ENCODE data around the gene GAB3.

The GAB3 gene

GRCh38 chrX:154728431-154729190 lies 22.3 kb downstream of the GAB3 start:
- FAIRE-seq (no peak), DNase-seq (ENCODE audit: insufficient read length, low spot score) (no peak)
- TF ChIP-seq PAX5 (IDR thresholded peaks at IDR 0.05; ENCODE audit: insufficient read depth, low read length, severe bottlenecking) (no peak), SPI1 (IDR thresholded peaks at IDR 0.05; ENCODE audit: low read depth, low read length) (no peak), TAF1 (IDR thresholded peaks at IDR 0.05; ENCODE audit: low read depth, low read length) (no peak), POLR2AphosphoS5 (IDR thresholded peaks at IDR 0.05; ENCODE audit: low read depth, low read length) (no peak), POU2F2 (IDR thresholded peaks at IDR 0.05; ENCODE audit: low read depth, low read length) (no peak), POLR2A (IDR thresholded peaks at IDR 0.05; ENCODE audit: low read depth, low read length) (no peak)

DNA sequence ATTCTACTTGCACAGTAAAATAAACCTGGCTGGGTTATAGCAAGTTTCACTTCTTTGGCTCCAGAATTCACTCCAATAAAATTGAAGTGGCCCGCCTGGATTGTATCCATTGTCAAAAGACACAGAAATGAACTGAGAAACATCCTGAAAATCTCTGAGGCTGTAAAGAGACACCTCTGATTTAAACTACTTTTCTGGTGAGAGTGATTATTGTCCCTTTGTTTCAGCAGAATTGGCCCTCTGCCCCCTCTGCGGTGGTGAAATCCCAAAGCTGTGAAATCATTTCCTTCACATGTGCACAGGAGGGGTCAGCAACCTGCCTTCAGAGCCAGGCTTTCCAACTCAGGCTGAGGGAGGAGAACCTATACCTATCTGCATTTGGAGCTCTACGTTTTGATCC lies 23.0 kb downstream of the GAB3 start:
- FAIRE-seq, result no peak

DNA sequence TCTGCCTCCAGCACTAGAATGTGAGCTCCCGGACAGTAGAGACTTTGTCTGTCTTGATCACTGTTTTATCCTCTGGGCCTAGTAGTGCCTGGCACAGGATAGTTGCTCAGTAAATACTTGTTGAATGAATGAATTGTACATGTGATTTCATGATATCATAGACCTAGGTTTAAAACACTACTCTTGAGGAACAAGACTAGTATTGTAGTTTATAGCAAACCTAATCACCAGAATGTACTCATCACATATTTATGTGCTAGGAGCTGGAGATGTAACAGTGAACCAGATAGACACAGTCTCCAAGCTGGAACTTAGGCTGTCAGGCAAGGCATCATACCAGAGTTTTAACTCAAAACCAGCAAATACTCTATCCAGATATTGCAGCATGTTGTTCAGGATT lies 23.5 kb downstream of the GAB3 start:
- TF ChIP-seq TAF1 (IDR thresholded peaks at IDR 0.05; ENCODE audit: low read depth, low read length), result no peak
- no peak for TF ChIP-seq POU2F2 (IDR thresholded peaks at IDR 0.05; ENCODE audit: low read depth, low read length)
- DNase-seq (ENCODE audit: insufficient read length, low spot score), result no peak
- FAIRE-seq, result no peak

More for the DNA sequence above, 23.0 kb downstream of the GAB3 start:
- DNase-seq (ENCODE audit: insufficient read length, low spot score), result no peak
- no peak for TF ChIP-seq TAF1 (IDR thresholded peaks at IDR 0.05; ENCODE audit: low read depth, low read length)
- TF ChIP-seq POLR2A (IDR thresholded peaks at IDR 0.05; ENCODE audit: low read depth, low read length), result no peak
- TF ChIP-seq PAX5 (IDR thresholded peaks at IDR 0.05; ENCODE audit: insufficient read depth, low read length, severe bottlenecking), result no peak
- TF ChIP-seq POU2F2 (IDR thresholded peaks at IDR 0.05; ENCODE audit: low read depth, low read length), result no peak

DNA sequence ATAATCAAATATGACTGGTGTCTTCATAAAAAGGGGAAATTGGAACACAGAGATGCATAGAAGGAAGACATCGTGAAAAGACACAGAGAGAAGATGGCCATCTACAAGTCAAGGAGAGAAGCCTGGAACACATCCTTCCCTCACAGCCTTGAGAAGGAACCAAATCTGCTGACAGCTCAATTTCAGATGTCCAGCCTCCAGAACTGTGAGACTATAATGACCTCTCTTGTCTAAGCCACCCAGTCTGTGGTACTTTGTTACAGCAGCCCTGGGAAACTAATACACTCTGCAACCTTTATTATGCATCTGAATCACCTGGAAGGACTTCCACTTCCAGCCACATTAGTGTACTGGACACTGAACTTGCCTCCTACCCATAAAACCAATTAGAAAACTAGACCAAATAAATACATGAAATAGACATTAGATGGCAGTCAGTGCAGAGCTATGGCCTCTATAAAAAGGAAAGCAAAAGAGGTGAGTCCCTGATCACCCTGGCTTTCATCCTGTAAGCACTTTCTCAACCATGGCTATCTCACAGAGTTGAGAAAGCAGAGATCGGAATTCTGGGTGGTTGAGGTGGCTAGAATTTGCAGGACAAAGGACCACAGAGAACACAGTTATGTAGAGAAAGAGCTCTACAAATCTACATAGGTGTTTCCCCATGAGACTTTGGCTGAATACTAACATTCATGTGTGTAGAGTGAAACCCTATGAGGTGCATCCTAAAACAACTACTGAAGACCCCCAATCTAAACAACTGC lies 25.7 kb downstream of the GAB3 start:
- no peak for DNase-seq (ENCODE audit: insufficient read length, low spot score)
- no peak for FAIRE-seq
- TF ChIP-seq PAX5 (IDR thresholded peaks at IDR 0.05; ENCODE audit: insufficient read depth, low read length, severe bottlenecking) (no peak), POLR2A (IDR thresholded peaks at IDR 0.05; ENCODE audit: low read depth, low read length) (no peak), TAF1 (IDR thresholded peaks at IDR 0.05; ENCODE audit: low read depth, low read length) (no peak), POU2F2 (IDR thresholded peaks at IDR 0.05; ENCODE audit: low read depth, low read length) (no peak), SPI1 (IDR thresholded peaks at IDR 0.05; ENCODE audit: low read depth, low read length) (no peak), POLR2AphosphoS5 (IDR thresholded peaks at IDR 0.05; ENCODE audit: low read depth, low read length) (no peak)

- TF ChIP-seq POLR2AphosphoS5 (IDR thresholded peaks at IDR 0.05; ENCODE audit: low read depth, low read length), result no peak
- TF ChIP-seq SPI1 (IDR thresholded peaks at IDR 0.05; ENCODE audit: low read depth, low read length), result no peak
- no peak for TF ChIP-seq PAX5 (IDR thresholded peaks at IDR 0.05; ENCODE audit: insufficient read depth, low read length, severe bottlenecking)
- no peak for TF ChIP-seq TAF1 (IDR thresholded peaks at IDR 0.05; ENCODE audit: low read depth, low read length)
- TF ChIP-seq POU2F2 (IDR thresholded peaks at IDR 0.05; ENCODE audit: low read depth, low read length), result no peak
- TF ChIP-seq POLR2A (IDR thresholded peaks at IDR 0.05; ENCODE audit: low read depth, low read length), result no peak
- no peak for DNase-seq (ENCODE audit: insufficient read length, low spot score)
- FAIRE-seq, result no peak
These were observed 29.7 kb downstream of the GAB3 start for GRCh38 chrX:154721155-154721554.

DNA sequence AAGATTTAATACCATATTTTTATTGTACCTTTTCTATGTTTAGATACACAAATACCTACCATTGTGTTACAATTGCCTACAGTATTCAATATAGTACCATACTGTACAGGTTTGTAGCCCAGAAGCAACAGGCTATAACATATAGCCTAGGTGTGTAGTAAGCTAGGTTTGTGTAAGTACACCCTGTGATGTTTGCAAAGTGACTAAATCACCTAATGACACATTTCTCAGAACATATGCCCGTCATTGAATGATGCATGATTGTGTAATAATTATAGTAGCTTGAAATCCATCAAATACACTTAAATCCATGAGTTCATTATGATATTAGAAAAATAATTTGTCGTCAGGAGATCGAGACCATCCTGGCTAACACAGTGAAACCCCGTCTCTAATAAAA lies 30.8 kb downstream of the GAB3 start:
- no peak for DNase-seq (ENCODE audit: insufficient read length, low spot score)
- FAIRE-seq, result no peak

GRCh38 chrX:154719132-154719675 lies 31.7 kb downstream of the GAB3 start:
- no peak for DNase-seq (ENCODE audit: insufficient read length, low spot score)
- peak; percentile 45 for FAIRE-seq
- TF ChIP-seq TAF1 (IDR thresholded peaks at IDR 0.05; ENCODE audit: low read depth, low read length), result no peak
- TF ChIP-seq PAX5 (IDR thresholded peaks at IDR 0.05; ENCODE audit: insufficient read depth, low read length, severe bottlenecking), result no peak
- no peak for TF ChIP-seq POU2F2 (IDR thresholded peaks at IDR 0.05; ENCODE audit: low read depth, low read length)
- TF ChIP-seq POLR2AphosphoS5 (IDR thresholded peaks at IDR 0.05; ENCODE audit: low read depth, low read length), result no peak
- no peak for TF ChIP-seq SPI1 (IDR thresholded peaks at IDR 0.05; ENCODE audit: low read depth, low read length)
- no peak for TF ChIP-seq POLR2A (IDR thresholded peaks at IDR 0.05; ENCODE audit: low read depth, low read length)

More for the DNA sequence above, 30.8 kb downstream of the GAB3 start:
- TF ChIP-seq POLR2AphosphoS5 (IDR thresholded peaks at IDR 0.05; ENCODE audit: low read depth, low read length) (no peak), PAX5 (IDR thresholded peaks at IDR 0.05; ENCODE audit: insufficient read depth, low read length, severe bottlenecking) (no peak), POU2F2 (IDR thresholded peaks at IDR 0.05; ENCODE audit: low read depth, low read length) (no peak), POLR2A (IDR thresholded peaks at IDR 0.05; ENCODE audit: low read depth, low read length) (no peak), SPI1 (IDR thresholded peaks at IDR 0.05; ENCODE audit: low read depth, low read length) (no peak)

DNA sequence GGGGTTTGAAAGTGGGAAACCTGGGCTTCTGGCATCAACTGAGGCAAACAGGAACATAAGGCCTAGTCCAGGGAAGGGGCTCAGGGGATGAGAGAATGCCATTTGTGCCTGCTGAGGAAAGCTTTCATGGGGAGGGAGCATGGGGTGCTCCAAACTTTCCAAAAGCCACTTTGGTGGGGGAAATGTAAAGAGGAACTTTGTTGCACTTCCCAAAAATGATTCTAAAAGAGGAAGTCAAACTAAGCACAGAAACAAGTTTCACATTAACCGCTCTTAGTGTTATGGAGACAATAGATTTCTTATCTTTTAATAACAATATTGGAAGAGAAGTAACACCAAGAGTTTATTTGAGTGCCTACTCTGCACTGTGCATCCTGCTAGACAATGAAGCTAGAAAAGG lies 32.3 kb downstream of the GAB3 start:
- DNase-seq (ENCODE audit: insufficient read length, low spot score), result no peak
- FAIRE-seq, result no peak
- TF ChIP-seq POLR2A (IDR thresholded peaks at IDR 0.05; ENCODE audit: low read depth, low read length) (no peak), SPI1 (IDR thresholded peaks at IDR 0.05; ENCODE audit: low read depth, low read length) (peak; percentile 86)

DNA sequence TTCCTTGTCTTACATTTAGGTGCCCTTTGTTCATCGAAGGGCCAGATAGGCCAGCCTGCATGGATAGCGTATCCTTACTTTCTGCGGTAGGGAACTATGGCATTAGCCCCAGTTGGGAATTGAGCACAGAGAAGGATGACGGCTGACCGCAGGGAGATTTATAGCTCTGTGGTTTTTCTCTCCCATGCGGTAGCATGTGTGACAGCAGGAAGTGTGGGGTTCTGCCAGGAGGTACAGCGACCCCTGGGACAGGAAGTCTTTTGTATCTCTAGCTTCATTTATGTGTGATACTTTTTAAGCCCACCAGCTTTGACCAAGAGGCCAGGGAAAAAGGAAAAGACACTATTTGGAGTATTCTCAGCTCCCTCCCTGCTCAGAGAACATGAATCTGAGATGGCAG lies 33.1 kb downstream of the GAB3 start:
- DNase-seq (ENCODE audit: insufficient read length, low spot score) (no peak), FAIRE-seq (no peak)
- no peak for TF ChIP-seq POU2F2 (IDR thresholded peaks at IDR 0.05; ENCODE audit: low read depth, low read length)
- TF ChIP-seq POLR2A (IDR thresholded peaks at IDR 0.05; ENCODE audit: low read depth, low read length), result no peak
- TF ChIP-seq SPI1 (IDR thresholded peaks at IDR 0.05; ENCODE audit: low read depth, low read length), result no peak
- TF ChIP-seq TAF1 (IDR thresholded peaks at IDR 0.05; ENCODE audit: low read depth, low read length), result no peak
- no peak for TF ChIP-seq PAX5 (IDR thresholded peaks at IDR 0.05; ENCODE audit: insufficient read depth, low read length, severe bottlenecking)
- no peak for TF ChIP-seq POLR2AphosphoS5 (IDR thresholded peaks at IDR 0.05; ENCODE audit: low read depth, low read length)

Measured in GM12891 (cell line).